GM12878 (cell line): ENCODE measurements around the gene ARL11. TPM values are rescaled to one million over a fixed set of nuclear protein-coding genes. Genes with fewer than 3 reads are reported as not detected.

Source experiments
- ATAC-seq: fragments of 200-7000 bp; cut with Tn5 transposase; 3 replicates; pipeline ENCODE4 v1.9.1; 2020; ENCODE audit warnings: mild to moderate bottlenecking, moderate library complexity
- Bru-seq: library from RNA; stranded (reverse); fragments of 400-500 nt; gene quantifications from one replicate; lab custom pipeline; 2021; lab: Mats Ljungman, UMichigan
- BruChase-seq, 2 experiments: library from RNA; stranded (reverse); fragments of 400-500 nt; gene quantifications; one replicate each; lab custom pipeline; 2021; lab: Mats Ljungman, UMichigan
- BruUV-seq: library from RNA; stranded (reverse); fragments of 400-500 nt; replicated peaks from 2 replicates; lab custom pipeline; 2021; lab: Mats Ljungman, UMichigan
- CTCF ChIA-PET: fragments of 300-600 bp; sonication (Branson Sonifier 250); formaldehyde crosslinking; extraction: SDS; loops from one replicate; lab custom pipeline; 2021; ENCODE audit warnings: inconsistent platforms; lab: Yijun Ruan, JAX
- POLR2A ChIA-PET: fragments of 350-600 bp; formaldehyde crosslinking; extraction: SDS; loops from one replicate; lab custom pipeline; 2021; ENCODE audit warnings: inconsistent platforms; lab: Charles Lee
- RAD21 ChIA-PET: fragments of 300-600 bp; sonication (Branson Sonifier 250); formaldehyde crosslinking; loops from one replicate; lab custom pipeline; 2023; ENCODE audit warnings: antibody characterized with exemption; ENCODE audit not compliant: unreplicated experiment; lab: Charles Lee
- SMC1A ChIA-PET: fragments of 300-600 bp; sonication (Branson Sonifier 250); formaldehyde crosslinking; loops from one replicate; lab custom pipeline; 2023; ENCODE audit not compliant: unreplicated experiment, uncharacterized antibody; lab: Charles Lee
- DNase-seq: peaks from one replicate; pipeline ENCODE4 v3.0.0-alpha.2; 2011; ENCODE audit warnings: low read depth, low spot score
- FAIRE-seq: peaks from 3 replicates; lab custom pipeline; 2011; peaks lifted over from hg19 to GRCh38; lab: Jason Lieb, UNC
- H2AFZ ChIP-seq: 2 replicates; pipeline ENCODE4 v1.6.0; 2011; ENCODE audit warnings: low read depth, low read length, control low read depth; ENCODE audit not compliant: control insufficient read depth
- H3K27ac ChIP-seq: 2 replicates; pipeline ENCODE4 v1.5.1; 2011; ENCODE audit warnings: control low read depth; ENCODE audit not compliant: control insufficient read depth, insufficient read depth
- H3K27me3 ChIP-seq, 2 experiments: replicated peaks in 1 of 2; 2 replicates each; pipeline versions ENCODE4 v1.6.0 to v1.6.1; 2011; ENCODE audit warnings: low read length in 1 of 2; ENCODE audit not compliant: control insufficient read depth in 2 of 2, insufficient read depth in 2 of 2
- H3K36me3 ChIP-seq, 2 experiments: 2 replicates each; pipeline ENCODE4 v1.5.1; 2011; ENCODE audit warnings: low read length in 1 of 2; ENCODE audit not compliant: control insufficient read depth in 2 of 2, insufficient read depth in 2 of 2
- H3K4me1 ChIP-seq: 2 replicates; pipeline ENCODE4 v1.6.1; 2011; ENCODE audit warnings: mild to moderate bottlenecking, low read length, moderate library complexity, mixed read lengths; ENCODE audit not compliant: control insufficient read depth, insufficient read depth
- H3K4me2 ChIP-seq: 2 replicates; pipeline ENCODE4 v1.6.0; 2011; ENCODE audit warnings: control low read depth; ENCODE audit not compliant: control insufficient read depth, insufficient read depth
- H3K4me3 ChIP-seq: fragments of 200-600 bp; sonication (generic); 2 replicates; pipeline ENCODE4 v1.5.1; 2016
- H3K79me2 ChIP-seq: 2 replicates; pipeline ENCODE4 v1.6.0; 2011; ENCODE audit warnings: low read length; ENCODE audit not compliant: control insufficient read depth, insufficient read depth
- H3K9ac ChIP-seq: 2 replicates; pipeline ENCODE4 v1.8.0; 2011; ENCODE audit warnings: low read length, control low read depth, mixed read lengths; ENCODE audit not compliant: control insufficient read depth, insufficient read depth
- H3K9me3 ChIP-seq: replicated peaks from 3 replicates; pipeline ENCODE4 v1.5.1; 2011; ENCODE audit warnings: mild to moderate bottlenecking, low read length; ENCODE audit not compliant: control insufficient read depth, insufficient read depth
- H4K20me1 ChIP-seq: 2 replicates; pipeline ENCODE4 v1.6.0; 2011; ENCODE audit not compliant: control insufficient read depth, insufficient read depth
- DPF2 ChIP-seq: fragments of 450-650 bp; IDR thresholded peaks from 2 replicates; pipeline ENCODE4 v1.6.1; 2017; ENCODE audit warnings: mild to moderate bottlenecking
- EGR1 ChIP-seq, 2 experiments: IDR thresholded peaks; 1 replicate in 1 of 2; 2 replicates in 1 of 2; pipeline ENCODE4 v1.6.1; 2011 to 2012; ENCODE audit warnings: low read depth in 2 of 2, low read length in 2 of 2, borderline replicate concordance in 1 of 2, mild to moderate bottlenecking in 1 of 2, moderate library complexity in 1 of 2
- IKZF1 ChIP-seq: fragments of 450-650 bp; conservative IDR thresholded peaks from 2 replicates; pipeline ENCODE4 v1.6.1; 2017; ENCODE audit warnings: antibody characterized with exemption, mild to moderate bottlenecking
- IKZF2 ChIP-seq, 2 experiments: fragments of 450-650 bp; IDR thresholded peaks; 2 replicates each; pipeline ENCODE4 v1.6.1; 2017; ENCODE audit warnings: mild to moderate bottlenecking in 2 of 2, moderate library complexity in 2 of 2
- IRF5 ChIP-seq: fragments of 450-650 bp; IDR thresholded peaks from 2 replicates; pipeline ENCODE4 v1.6.1; 2017; ENCODE audit warnings: borderline replicate concordance
- PML ChIP-seq: IDR thresholded peaks from 2 replicates; pipeline ENCODE4 v1.6.1; 2012; ENCODE audit warnings: low read length, inconsistent platforms
- POU2F2 ChIP-seq: IDR thresholded peaks from 3 replicates; pipeline ENCODE4 v1.6.1; 2011; ENCODE audit warnings: low read depth, mild to moderate bottlenecking, low read length, borderline replicate concordance
- TCF12 ChIP-seq: IDR thresholded peaks from 2 replicates; pipeline ENCODE4 v1.6.1; 2011; ENCODE audit warnings: low read depth, mild to moderate bottlenecking, low read length
- TCF3 ChIP-seq: IDR thresholded peaks from 2 replicates; pipeline ENCODE4 v1.6.1; 2012; ENCODE audit warnings: low read depth, mild to moderate bottlenecking, low read length, borderline replicate concordance; ENCODE audit not compliant: insufficient read depth
- YY1 ChIP-seq: IDR thresholded peaks from 2 replicates; pipeline ENCODE4 v1.6.1; 2011; ENCODE audit warnings: low read depth, mild to moderate bottlenecking, low read length
- ZNF622 ChIP-seq: fragments of 450-650 bp; IDR thresholded peaks from 2 replicates; pipeline ENCODE4 v1.6.1; 2017; ENCODE audit warnings: mild to moderate bottlenecking, inconsistent platforms
- WGBS: methylation state at CpG from one replicate; pipeline ENCODE4 v1.1.6; 2016; ENCODE audit warnings: low lambda C conversion rate; ENCODE audit not compliant: insufficient replicate concordance, insufficient coverage; ENCODE audit errors: missing lambda C conversion rate; 5-methylcytosine and 5-hydroxymethylcytosine counted together
- in situ Hi-C: fragments of 300-500 bp; cut with MboI; formaldehyde crosslinking; loops from 9 replicates; pipeline ENCODE4 v1.14.3; 2018; ENCODE audit warnings: mixed read lengths
- intact Hi-C: fragments of 100-400 bp; cut with micrococcal nuclease; formaldehyde crosslinking; loops from one replicate; pipeline ENCODE4 v1.14.2; 2022; ENCODE audit not compliant: unreplicated experiment
- long read RNA-seq, 2 experiments: library from polyadenylated mRNA; unstranded; transcript quantifications; one replicate each; pipeline ENCODE4 v2.0.0, GENCODE V29; 2019 to 2020
- polyA minus RNA-seq, 3 experiments: library from RNA; depleted of rRNA, polyadenylated mRNA; stranded (reverse); fragments of >200 nt; gene quantifications; 2 replicates each; pipeline ENCODE4 v1.2.3, GENCODE V29; 2011
- polyA plus RNA-seq, 11 experiments: library from polyadenylated mRNA; depleted of rRNA in 4 of 11; unstranded in 6 of 11; stranded (reverse) in 5 of 11; fragments of >200 nt; fragmentation: Nextera tagmentation in 4 of 11; fragmentation: Illumina TruSeq in 1 of 11; extraction: Ambion mirVana in 4 of 11; extraction: Trizol in 1 of 11; gene quantifications; 1 replicate in 1 of 11; 2 replicates in 10 of 11; pipeline versions ENCODE4 v1.2.1 to v1.2.3, GENCODE V29; 2011 to 2016; ENCODE audit warnings: inconsistent platforms in 2 of 11, missing spikeins in 2 of 11, low read depth in 1 of 11
- total RNA-seq, 4 experiments: library from RNA; depleted of rRNA in 3 of 4; stranded (reverse); fragments of >200 nt in 3 of 4; fragmentation: Illumina TruSeq in 1 of 4; extraction: Trizol in 1 of 4; gene quantifications; 2 replicates each; pipeline versions ENCODE4 v1.2.1 to v1.2.3, GENCODE V29; 2013 to 2021
- TF ChIP-seq, protein P1 (sequence below): fragments of 450-650 bp; IDR thresholded peaks from 2 replicates; pipeline ENCODE4 v1.6.1; 2017; ENCODE audit warnings: mild to moderate bottlenecking, moderate library complexity

ARL11 gene
- total RNA-seq (2013; cell fraction: nucleolus; rRNA removed), result 10.1 and 10.3 TPM in 2 replicates
- 3.8 and 4.1 TPM in 2 replicates for total RNA-seq (2014; rRNA removed)
- total RNA-seq (2014; rRNA removed; fragmentation: Illumina TruSeq; extraction: Trizol), result 5.9 TPM in 2 replicates
- total RNA-seq (2021), result 5.3 and 5.6 TPM in 2 replicates
- 2.3 TPM for polyA plus RNA-seq (2011; ENCODE audit: low read depth)
- polyA plus RNA-seq (2011; rRNA removed), result 1.6 and 2.3 TPM in 2 replicates
- polyA plus RNA-seq (2011; cell fraction: cytosol; rRNA removed), result 1.0 and 1.4 TPM in 2 replicates
- polyA plus RNA-seq (2011; cell fraction: nucleus; rRNA removed), result 0.61 and 0.69 TPM in 2 replicates
- polyA plus RNA-seq (2012), result 3.2 and 3.4 TPM in 2 replicates
- polyA plus RNA-seq (2014; fragmentation: Illumina TruSeq; extraction: Trizol), result 4.3 and 4.8 TPM in 2 replicates
- 1 to 10 TPM; 2.0 to 2.6 TPM for polyA plus RNA-seq (2014; fragmentation: Nextera tagmentation; extraction: Ambion mirVana)
- 7.2 and 7.4 TPM in 2 replicates for polyA plus RNA-seq (2014; rRNA removed)
- 1 to 10 TPM; 4.0 to 5.3 TPM for polyA plus RNA-seq (2016; fragmentation: Nextera tagmentation; extraction: Ambion mirVana)
- 1.2 and 2.1 TPM in 2 replicates for polyA minus RNA-seq (2011; rRNA and poly(A)+ RNA removed)
- 0.80 TPM in 1 of 2 replicates, not detected in the other for polyA minus RNA-seq (2011; cell fraction: cytosol; rRNA and poly(A)+ RNA removed)
- polyA minus RNA-seq (2011; cell fraction: nucleus; rRNA and poly(A)+ RNA removed), result 0.85 and 1.8 TPM in 2 replicates
- percentile 73 among the genes with signal in this experiment for Bru-seq, nascent RNA
- percentile 53 among the genes with signal in this experiment for BruChase-seq, experiment 1, labeled RNA remaining after a 6-hour chase
- percentile 60 among the genes with signal in this experiment for BruChase-seq, experiment 2, labeled RNA remaining after a 2-hour chase
- long read RNA-seq, experiment 1, partial matches to known transcripts, result 0 of 4 reads
- long read RNA-seq, experiment 1, other reads (novel, unspliced or antisense), result 1 of 4 reads
- long read RNA-seq, experiment 2, transcript ARL11-201 (2 exons, 3,760 nt), result major isoform, 5 of 8 reads
- long read RNA-seq, experiment 2, partial matches to known transcripts, result 1 of 8 reads
- long read RNA-seq, experiment 2, other reads (novel, unspliced or antisense), result 2 of 8 reads

DNA sequence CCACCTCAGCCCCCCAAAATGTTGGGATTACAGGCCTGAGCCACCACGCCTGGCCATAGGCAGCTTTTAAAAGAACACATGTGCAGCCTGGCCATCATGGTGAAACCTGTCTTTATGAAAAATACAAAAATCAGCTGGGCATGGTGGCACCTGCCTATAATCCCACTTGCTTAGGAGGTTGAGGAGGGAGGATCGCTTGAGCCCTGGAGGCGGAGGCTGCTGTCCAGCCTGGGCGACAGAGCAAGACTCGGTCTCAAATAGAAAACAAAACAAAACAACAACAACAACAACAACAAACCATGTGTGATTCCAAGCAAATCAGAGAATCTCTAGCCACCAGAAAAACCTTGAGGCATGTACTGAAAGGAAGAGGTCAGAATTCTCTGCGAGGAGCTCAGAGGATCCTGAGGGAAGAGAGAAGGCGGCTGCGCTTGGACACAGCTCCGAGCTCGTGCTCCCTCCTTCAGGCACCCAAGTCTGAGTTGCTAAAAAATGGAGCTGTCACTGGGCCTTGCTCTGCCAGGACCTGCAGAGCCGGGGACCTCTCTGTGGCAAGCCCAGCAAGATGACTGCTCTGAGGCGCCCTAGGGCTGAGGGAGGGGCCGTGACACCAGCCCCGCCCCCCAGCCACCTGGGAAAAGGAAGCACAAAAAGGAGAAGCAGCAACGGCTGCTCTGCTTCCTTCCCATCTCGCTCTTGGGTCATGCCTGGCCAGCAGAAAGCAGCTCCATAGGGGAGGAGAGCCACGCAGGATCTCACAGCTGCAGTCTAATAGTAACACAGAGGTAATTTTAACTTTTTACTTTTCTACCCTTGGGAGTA lies at the start of gene ARL11:
TSS of gene ARL11 (plus strand) at position 677 of the 822 bp plus-strand sequence. CDS start 1,941 bp downstream, outside the sequence.
- SMC1A ChIA-PET, result interaction anchor here (0.9 to 5.8 kb wide), 5 partner anchors 10 to 165 kb away, joined by 3 to 24 read pairs (median 9); partner anchors contain the start of gene KPNA3
- Histone ChIP-seq H3K9ac (peak within 1 kb of the TSS; percentile 62), H3K79me2 (peaks cover 7% of the 10 kb centered on the region), H4K20me1 (no peaks in the 10 kb centered on the region), H3K4me3 (peak within 1 kb of the TSS; percentile 81), H3K36me3 (0 out of 4 replicates have a peak, but pooled peaks cover 0 to 2% of the 10 kb centered on the region in 2 experiments), H3K4me1 (peaks cover 3% of the 10 kb centered on the region; the same call in 1 of the 2 replicates), H3K27me3 (no peaks in the 10 kb centered on the region), H2AFZ (peak within 1 kb of the TSS; percentile 88), H3K27ac (peak within 1 kb of the TSS; percentile 64), H3K4me2 (peak within 1 kb of the TSS; percentile 90), H3K9me3 (no peaks in the 10 kb centered on the region)
- peak; percentile 95 for ATAC-seq
- in situ Hi-C loops (no loop called here), intact Hi-C loops (no loop called here)
- peak; percentile 39 for DNase-seq
- RAD21 ChIA-PET, result interaction anchor here (0.6 to 1.6 kb wide), 4 partner anchors 9 to 173 kb away, joined by 3 to 6 read pairs (median 3); no protein-coding TSS in a partner anchor
- POLR2A ChIA-PET, result interaction anchor here (0.6 to 2.1 kb wide), 6 partner anchors 23 to 1094 kb away, joined by 3 to 6 read pairs (median 3); partner anchors contain the start of genes CAB39L, CDADC1, KPNA3 and SETDB2
- FAIRE-seq, result peak; percentile 84
- no TSS peak for BruUV-seq
- CTCF ChIA-PET, result interaction anchor here (0.7 to 1.9 kb wide), 6 partner anchors 9 to 388 kb away, joined by 3 to 7 read pairs (median 3); no protein-coding TSS in a partner anchor
- WGBS, result 30% methylated on average over 17 of the region's 17 CpGs
- TF ChIP-seq YY1 (0 out of 2 replicates have a peak, but pooled peaks have one; percentile 26), TCF12 (0 out of 2 replicates have a peak, but pooled peaks have one; percentile 25), IKZF1 (peak; percentile 74; the same call in 1 of the 2 replicates), EGR1 (IDR thresholded peaks at IDR 0.05; ENCODE audit: borderline replicate concordance in 1 of 2, low read depth in 2 of 2, low read length in 2 of 2) (peak in 1 of 2 experiments; percentile 56; a peak in 1 of 3 replicates), IKZF2 (IDR thresholded peaks at IDR 0.05) (peak; percentile 65 to 70), DPF2 (peak; percentile 23; the same call in 1 of the 2 replicates), ZNF622 (no peak), PML (peak; percentile 50; the same call in 1 of the 2 replicates), TCF3 (peak; percentile 77; the same call in 1 of the 2 replicates), POU2F2 (peak; percentile 55; the same call in 1 of the 3 replicates), IRF5 (no peak)
- TF ChIP-seq, protein P1, sequence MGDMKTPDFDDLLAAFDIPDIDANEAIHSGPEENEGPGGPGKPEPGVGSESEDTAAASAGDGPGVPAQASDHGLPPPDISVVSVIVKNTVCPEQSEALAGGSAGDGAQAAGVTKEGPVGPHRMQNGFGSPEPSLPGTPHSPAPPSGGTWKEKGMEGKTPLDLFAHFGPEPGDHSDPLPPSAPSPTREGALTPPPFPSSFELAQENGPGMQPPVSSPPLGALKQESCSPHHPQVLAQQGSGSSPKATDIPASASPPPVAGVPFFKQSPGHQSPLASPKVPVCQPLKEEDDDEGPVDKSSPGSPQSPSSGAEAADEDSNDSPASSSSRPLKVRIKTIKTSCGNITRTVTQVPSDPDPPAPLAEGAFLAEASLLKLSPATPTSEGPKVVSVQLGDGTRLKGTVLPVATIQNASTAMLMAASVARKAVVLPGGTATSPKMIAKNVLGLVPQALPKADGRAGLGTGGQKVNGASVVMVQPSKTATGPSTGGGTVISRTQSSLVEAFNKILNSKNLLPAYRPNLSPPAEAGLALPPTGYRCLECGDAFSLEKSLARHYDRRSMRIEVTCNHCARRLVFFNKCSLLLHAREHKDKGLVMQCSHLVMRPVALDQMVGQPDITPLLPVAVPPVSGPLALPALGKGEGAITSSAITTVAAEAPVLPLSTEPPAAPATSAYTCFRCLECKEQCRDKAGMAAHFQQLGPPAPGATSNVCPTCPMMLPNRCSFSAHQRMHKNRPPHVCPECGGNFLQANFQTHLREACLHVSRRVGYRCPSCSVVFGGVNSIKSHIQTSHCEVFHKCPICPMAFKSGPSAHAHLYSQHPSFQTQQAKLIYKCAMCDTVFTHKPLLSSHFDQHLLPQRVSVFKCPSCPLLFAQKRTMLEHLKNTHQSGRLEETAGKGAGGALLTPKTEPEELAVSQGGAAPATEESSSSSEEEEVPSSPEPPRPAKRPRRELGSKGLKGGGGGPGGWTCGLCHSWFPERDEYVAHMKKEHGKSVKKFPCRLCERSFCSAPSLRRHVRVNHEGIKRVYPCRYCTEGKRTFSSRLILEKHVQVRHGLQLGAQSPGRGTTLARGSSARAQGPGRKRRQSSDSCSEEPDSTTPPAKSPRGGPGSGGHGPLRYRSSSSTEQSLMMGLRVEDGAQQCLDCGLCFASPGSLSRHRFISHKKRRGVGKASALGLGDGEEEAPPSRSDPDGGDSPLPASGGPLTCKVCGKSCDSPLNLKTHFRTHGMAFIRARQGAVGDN, result 0 out of 2 replicates have a peak, but pooled peaks have one; percentile 19
